HepG2 (cell line): ENCODE measurements around the gene MAFB. TPM values are rescaled to one million over a fixed set of nuclear protein-coding genes. Genes with fewer than 3 reads are reported as not detected.
A peak's percentile ranks its signal among the peaks of the same experiment; 100 is the strongest.
"Not testable (repeated sequence)": the region's sequence is repeated elsewhere in the genome, so short reads cannot be mapped to it uniquely, and the experiment has no call there.

Experiments
- ATAC-seq: fragments of 200-7000 bp; cut with Tn5 transposase; 3 replicates; pipeline ENCODE4 v1.9.1; 2020; ENCODE audit warnings: mild to moderate bottlenecking, moderate library complexity
- BruUV-seq: library from RNA; stranded (reverse); fragments of 400-500 nt; replicated peaks from 2 replicates; lab custom pipeline; 2021; lab: Mats Ljungman, UMichigan
- CTCF ChIA-PET: fragments of 300-600 bp; formaldehyde crosslinking; extraction: SDS; loops from one replicate; lab custom pipeline; 2021; ENCODE audit warnings: low total read pairs, inconsistent platforms, low intra/inter-chr PET ratio; lab: Yijun Ruan, JAX
- POLR2A ChIA-PET: fragments of 350-600 bp; sonication (Branson Sonifier 250); formaldehyde crosslinking; loops from one replicate; lab custom pipeline; 2020; ENCODE audit warnings: antibody characterized with exemption, inconsistent platforms; lab: Yijun Ruan, JAX
- DNase-seq: peaks from one replicate; pipeline ENCODE4 v3.0.0-alpha.2; 2015; ENCODE audit warnings: low spot score
- FAIRE-seq: peaks from 3 replicates; lab custom pipeline; 2011; peaks lifted over from hg19 to GRCh38; lab: Jason Lieb, UNC
- H2AFZ ChIP-seq: one replicate; pipeline ENCODE4 v1.6.1; 2011; ENCODE audit warnings: low read length, inconsistent platforms
- H3K27ac ChIP-seq: fragments of 300-600 bp; 3 replicates; pipeline ENCODE4 v1.8.0; 2011; ENCODE audit warnings: mixed run types, mild to moderate bottlenecking, mixed read lengths, low read length, inconsistent platforms; ENCODE audit not compliant: insufficient read depth; ENCODE audit errors: extremely low read length
- H3K27me3 ChIP-seq, 2 experiments: fragments of 200-600 bp in 1 of 2; 2 replicates in 1 of 2; 3 replicates in 1 of 2; pipeline versions ENCODE4 v1.6.0 to v1.8.0; 2011; ENCODE audit warnings: low read length in 2 of 2, mild to moderate bottlenecking in 2 of 2, moderate library complexity in 2 of 2, inconsistent platforms in 1 of 2; ENCODE audit not compliant: insufficient read depth in 2 of 2, control insufficient read depth in 1 of 2
- H3K36me3 ChIP-seq, 2 experiments: fragments of 200-600 bp in 1 of 2; replicated peaks in 1 of 2; 2 replicates in 1 of 2; 3 replicates in 1 of 2; pipeline versions ENCODE4 v1.5.1 to v1.8.0; 2011; ENCODE audit warnings: low read length in 2 of 2, inconsistent platforms in 1 of 2; ENCODE audit not compliant: insufficient read depth in 2 of 2, control insufficient read depth in 1 of 2
- H3K4me1 ChIP-seq: 2 replicates; pipeline ENCODE4 v1.5.1; 2012; ENCODE audit warnings: low read length, inconsistent platforms; ENCODE audit not compliant: insufficient read depth
- H3K4me2 ChIP-seq: 2 replicates; pipeline ENCODE4 v1.6.0; 2011; ENCODE audit warnings: low read depth, low read length, inconsistent platforms
- H3K4me3 ChIP-seq, 3 experiments: fragments of 200-600 bp in 1 of 3; sonication (generic), shearing (Covaris generic) in 1 of 3; replicated peaks in 1 of 3; 2 replicates each; pipeline ENCODE4 v1.5.1; 2011 to 2016; ENCODE audit warnings: low read length in 3 of 3, inconsistent platforms in 2 of 3, low read depth in 2 of 3, mild to moderate bottlenecking in 2 of 3, control low read depth in 1 of 3, mixed read lengths in 1 of 3; ENCODE audit not compliant: insufficient read depth in 1 of 3
- H3K79me2 ChIP-seq: one replicate; pipeline ENCODE4 v1.6.1; 2011; ENCODE audit warnings: low read length, inconsistent platforms; ENCODE audit not compliant: insufficient read depth
- H3K9ac ChIP-seq: 2 replicates; pipeline ENCODE4 v1.6.0; 2011; ENCODE audit warnings: mild to moderate bottlenecking, low read depth, low read length, inconsistent platforms; ENCODE audit not compliant: insufficient read depth
- H3K9me3 ChIP-seq: 2 replicates; pipeline ENCODE4 v1.5.1; 2012; ENCODE audit warnings: mild to moderate bottlenecking, low read length
- H4K20me1 ChIP-seq: 2 replicates; pipeline ENCODE4 v1.6.0; 2011; ENCODE audit warnings: inconsistent platforms, mild to moderate bottlenecking, low read length, moderate library complexity; ENCODE audit not compliant: insufficient read depth
- GTF3A ChIP-seq: sonication (generic); formaldehyde crosslinking; conservative IDR thresholded peaks from 2 replicates; pipeline ENCODE4 v1.4.0; 2020; ENCODE audit warnings: mild to moderate bottlenecking, missing genetic modification reagents
- JARID2 ChIP-seq: sonication (generic); formaldehyde crosslinking; IDR thresholded peaks from 2 replicates; pipeline ENCODE4 v1.8.1; 2023; ENCODE audit warnings: missing genetic modification reagents, inconsistent platforms; ENCODE audit not compliant: insufficient replicate concordance
- STAT6 ChIP-seq: sonication (generic); formaldehyde crosslinking; IDR thresholded peaks from 2 replicates; pipeline ENCODE4 v1.4.0; 2020; ENCODE audit warnings: missing genetic modification reagents, mild to moderate bottlenecking, borderline replicate concordance
- ZNF350 ChIP-seq: sonication (generic); formaldehyde crosslinking; IDR thresholded peaks from 2 replicates; pipeline ENCODE4 v1.4.0; 2020; ENCODE audit warnings: mild to moderate bottlenecking, low read depth, missing genetic modification reagents, borderline replicate concordance
- ZNF557 ChIP-seq: sonication (generic); formaldehyde crosslinking; IDR thresholded peaks from 2 replicates; pipeline ENCODE4 v1.4.0; 2020; ENCODE audit warnings: missing genetic modification reagents
- WGBS: methylation state at CpG from one replicate; pipeline ENCODE4 v1.1.6; 2017; ENCODE audit warnings: low lambda C conversion rate; 5-methylcytosine and 5-hydroxymethylcytosine counted together
- in situ Hi-C: cut with HindIII; loops from 2 replicates; pipeline ENCODE4 v1.10.0; 2017; ENCODE audit warnings: low pct_unique_long_range_greater_than_20kb; ENCODE audit not compliant: extremely low pct_ligation_motif_present
- intact Hi-C: fragments of 100-400 bp; cut with micrococcal nuclease; formaldehyde crosslinking; loops from one replicate; pipeline ENCODE4 v1.10.0; 2022; ENCODE audit not compliant: unreplicated experiment
- polyA plus RNA-seq, 8 experiments: library from polyadenylated mRNA; depleted of rRNA in 3 of 8; stranded (reverse) in 7 of 8; unstranded in 1 of 8; fragments of >200 nt; fragmentation: Illumina TruSeq in 4 of 8; extraction: Trizol in 4 of 8; gene quantifications; 2 replicates each; pipeline versions ENCODE4 v1.2.1 to v1.2.3, GENCODE V29; 2011 to 2016; ENCODE audit warnings: low read depth in 4 of 8, missing spikeins in 1 of 8, mixed read lengths in 1 of 8; ENCODE audit not compliant: insufficient read depth in 1 of 8
- total RNA-seq, 5 experiments: library from RNA; depleted of rRNA; stranded (reverse); fragments of >200 nt; fragmentation: Illumina TruSeq; extraction: Trizol; gene quantifications; 2 replicates each; pipeline ENCODE4 v1.2.3, GENCODE V29; 2016; ENCODE audit warnings: low read depth in 1 of 5

Gene MAFB
- total and polyA plus RNA-seq, 2 of the 13 experiments (the other 11 are each of a cell fraction or from before 2014, with no cell fraction given), result 0.08 to 0.11 TPM

GRCh38 chr20:40689100-40689942 is at the start of gene MAFB (continued):
- TF ChIP-seq JARID2 (CRISPR knock-in tag) (no peak), GTF3A (CRISPR knock-in tag) (peak; percentile 65; the same call in 1 of the 2 replicates), STAT6 (no peak), ZNF350 (CRISPR knock-in tag) (no peak), ZNF557 (CRISPR knock-in tag) (no peak)
- TF ChIP-seq, all 625 proteins: peak for 119

GRCh38 chr20:40736468-40736867 is 47.4 kb upstream of the MAFB start:
- H3K27me3 ChIP-seq, H4K20me1 ChIP-seq, CTCF ChIA-PET, H2AFZ ChIP-seq, H3K4me1 ChIP-seq, BruUV-seq, DNase-seq, in situ Hi-C loops, H3K27ac ChIP-seq, H3K9me3 ChIP-seq, H3K79me2 ChIP-seq, H3K4me3 ChIP-seq, H3K9ac ChIP-seq, POLR2A ChIA-PET, H3K36me3 ChIP-seq, H3K4me2 ChIP-seq, intact Hi-C loops, FAIRE-seq, ATAC-seq: not testable (repeated sequence)
- WGBS, result 32% methylated on average over 4 of the region's 4 CpGs
